OCI-LY7 (cell line): ENCODE data around the gene BLNK. TPM values are rescaled to one million over a fixed set of nuclear protein-coding genes. Genes with fewer than 3 reads are reported as not detected.

Experiments
- BruUV-seq: library from RNA; stranded (reverse); fragments of 400-500 nt; replicated peaks from 2 replicates; lab custom pipeline; 2021; lab: Mats Ljungman, UMichigan
- CTCF ChIA-PET: fragments of 300-600 bp; sonication (Branson Sonifier 250); formaldehyde crosslinking; loops from one replicate; lab custom pipeline; 2022; ENCODE audit warnings: antibody characterized with exemption; ENCODE audit not compliant: unreplicated experiment; lab: Charles Lee
- POLR2A ChIA-PET: fragments of 300-600 bp; sonication (Branson Sonifier 250); formaldehyde crosslinking; loops from one replicate; lab custom pipeline; 2022; ENCODE audit warnings: antibody characterized with exemption; lab: Charles Lee
- DNase-seq: peaks from one replicate; pipeline ENCODE4 v3.0.0-alpha.2; 2015; ENCODE audit warnings: low spot score
- H2AFZ ChIP-seq: fragments of 200-600 bp; sonication (generic), shearing (Covaris generic); 2 replicates; pipeline ENCODE4 v1.6.1; 2014; ENCODE audit warnings: mild to moderate bottlenecking, antibody characterized with exemption, low read length, moderate library complexity
- H3K27ac ChIP-seq: fragments of 200-600 bp; sonication (generic); 2 replicates; pipeline ENCODE4 v1.5.1; 2014; ENCODE audit warnings: mixed run types, low read depth, mild to moderate bottlenecking, moderate library complexity, low read length, inconsistent platforms; ENCODE audit not compliant: poor library complexity, severe bottlenecking
- H3K36me3 ChIP-seq: fragments of 200-600 bp; sonication (generic); 2 replicates; pipeline ENCODE4 v1.6.1; 2014; ENCODE audit warnings: mild to moderate bottlenecking, antibody characterized with exemption, low read length, moderate library complexity, mixed read lengths; ENCODE audit not compliant: insufficient read depth
- H3K4me1 ChIP-seq: fragments of 200-600 bp; sonication (generic); 2 replicates; pipeline ENCODE4 v1.5.1; 2014; ENCODE audit warnings: mild to moderate bottlenecking, low read length; ENCODE audit not compliant: insufficient read depth, poor library complexity, severe bottlenecking
- H3K4me2 ChIP-seq: fragments of 200-600 bp; sonication (generic); 2 replicates; pipeline ENCODE4 v1.6.1; 2014; ENCODE audit warnings: mild to moderate bottlenecking, low read length
- H3K4me3 ChIP-seq: fragments of 200-600 bp; sonication (generic); 2 replicates; pipeline ENCODE4 v1.5.1; 2014; ENCODE audit warnings: mild to moderate bottlenecking, low read depth, low read length; ENCODE audit not compliant: poor library complexity, severe bottlenecking
- H3K79me2 ChIP-seq: fragments of 200-600 bp; sonication (generic); 2 replicates; pipeline ENCODE4 v1.6.1; 2016; ENCODE audit warnings: low read depth, mild to moderate bottlenecking, low read length, moderate library complexity, mixed read lengths; ENCODE audit not compliant: insufficient read depth
- H3K9me2 ChIP-seq: fragments of 200-600 bp; sonication (generic); 2 replicates; pipeline ENCODE4 v1.6.1; 2016; ENCODE audit warnings: mild to moderate bottlenecking, low read length, mixed read lengths; ENCODE audit not compliant: insufficient read depth
- H3K9me3 ChIP-seq: fragments of 200-600 bp; sonication (generic); 2 replicates; pipeline ENCODE4 v1.6.1; 2014; ENCODE audit warnings: mild to moderate bottlenecking, mixed run types, low read length, mixed read lengths
- H4K20me1 ChIP-seq: fragments of 200-600 bp; sonication (generic); 2 replicates; pipeline ENCODE4 v1.6.1; 2014; ENCODE audit warnings: mild to moderate bottlenecking, antibody characterized with exemption, low read length, moderate library complexity, mixed read lengths; ENCODE audit not compliant: insufficient read depth
- EZH2phosphoT487 ChIP-seq: fragments of 200-600 bp; sonication (generic); IDR thresholded peaks from 2 replicates; pipeline ENCODE4 v1.6.1; 2018; ENCODE audit warnings: low read depth, borderline replicate concordance, mild to moderate bottlenecking, mixed run types, antibody characterized with exemption, low read length, moderate library complexity, mixed read lengths
- intact Hi-C: fragments of 100-400 bp; cut with micrococcal nuclease; formaldehyde crosslinking; loops from one replicate; pipeline ENCODE4 v1.10.0; 2022; ENCODE audit not compliant: unreplicated experiment
- total RNA-seq, 2 experiments: library from RNA; depleted of rRNA in 1 of 2; stranded (reverse); fragments of >200 nt in 1 of 2; shearing (Covaris generic) in 1 of 2; gene quantifications; 2 replicates each; pipeline ENCODE4 v1.2.3, GENCODE V29; 2014 to 2022
- TF ChIP-seq, protein P1 (sequence below): fragments of 200-600 bp; sonication (generic); conservative IDR thresholded peaks from 2 replicates; pipeline ENCODE4 v1.5.1; 2014; ENCODE audit warnings: mild to moderate bottlenecking, antibody characterized with exemption, low read length, moderate library complexity, mixed read lengths

BLNK gene
- total RNA-seq, 2 experiments from 2014 or later, result 113 to 201 TPM

- POLR2A ChIA-PET, result interaction anchor here (0.6 to 2.4 kb wide), 8 partner anchors 9 to 46 kb away, joined by 3 to 7 read pairs (median 4); partner anchors contain the start of gene BLNK
- TF ChIP-seq EZH2phosphoT487, result no peak
- TF ChIP-seq, protein P1, sequence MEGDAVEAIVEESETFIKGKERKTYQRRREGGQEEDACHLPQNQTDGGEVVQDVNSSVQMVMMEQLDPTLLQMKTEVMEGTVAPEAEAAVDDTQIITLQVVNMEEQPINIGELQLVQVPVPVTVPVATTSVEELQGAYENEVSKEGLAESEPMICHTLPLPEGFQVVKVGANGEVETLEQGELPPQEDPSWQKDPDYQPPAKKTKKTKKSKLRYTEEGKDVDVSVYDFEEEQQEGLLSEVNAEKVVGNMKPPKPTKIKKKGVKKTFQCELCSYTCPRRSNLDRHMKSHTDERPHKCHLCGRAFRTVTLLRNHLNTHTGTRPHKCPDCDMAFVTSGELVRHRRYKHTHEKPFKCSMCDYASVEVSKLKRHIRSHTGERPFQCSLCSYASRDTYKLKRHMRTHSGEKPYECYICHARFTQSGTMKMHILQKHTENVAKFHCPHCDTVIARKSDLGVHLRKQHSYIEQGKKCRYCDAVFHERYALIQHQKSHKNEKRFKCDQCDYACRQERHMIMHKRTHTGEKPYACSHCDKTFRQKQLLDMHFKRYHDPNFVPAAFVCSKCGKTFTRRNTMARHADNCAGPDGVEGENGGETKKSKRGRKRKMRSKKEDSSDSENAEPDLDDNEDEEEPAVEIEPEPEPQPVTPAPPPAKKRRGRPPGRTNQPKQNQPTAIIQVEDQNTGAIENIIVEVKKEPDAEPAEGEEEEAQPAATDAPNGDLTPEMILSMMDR, result no peak
- CTCF ChIA-PET, result no interaction called here
- Histone ChIP-seq H3K4me1 (peaks cover 70% of the 10 kb centered on the region), H3K4me3 (no peak overlapping the region), H3K4me2 (no peak overlapping the region), H2AFZ (no peak overlapping the region), H3K27ac (peak overlapping the region; percentile 2), H3K79me2 (peaks cover 98% of the 10 kb centered on the region), H4K20me1 (peaks cover 7% of the 10 kb centered on the region; the same call in 1 of the 2 replicates), H3K9me3 (no peaks in the 10 kb centered on the region), H3K36me3 (peaks cover 89% of the 10 kb centered on the region), H3K9me2 (no peaks in the 10 kb centered on the region)
- intact Hi-C loops, result no loop called here
- DNase-seq, result no peak
- no TSS peak for BruUV-seq
These were observed 15.6 kb downstream of the BLNK start for GRCh38 chr10:96255549-96256333.

DNA sequence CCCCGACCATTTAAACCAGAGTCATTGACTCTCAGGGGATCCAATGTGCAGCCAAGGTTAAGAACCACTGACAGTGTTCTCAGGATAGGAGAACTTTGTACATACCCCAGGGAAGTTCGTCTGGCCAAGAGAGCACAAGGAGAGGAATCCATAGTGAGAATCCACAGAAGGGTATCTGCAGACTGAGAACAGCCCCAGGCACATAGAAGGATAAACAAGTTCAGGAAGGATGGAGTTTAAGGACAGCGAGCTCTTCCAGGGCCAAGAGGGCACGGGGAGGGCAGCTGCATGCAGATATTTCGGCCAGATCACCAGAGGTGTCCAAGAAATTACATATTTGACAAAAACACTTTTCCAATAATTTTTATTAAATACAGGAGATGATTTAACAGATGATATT lies 16.4 kb downstream of the BLNK start:
- no peak overlapping the region for H3K4me3 ChIP-seq
- TF ChIP-seq, protein P1, result no peak
- no peak for TF ChIP-seq EZH2phosphoT487
- DNase-seq, result no peak
- H3K79me2 ChIP-seq, result peaks cover 98% of the 10 kb centered on the region
- no peaks in the 10 kb centered on the region for H3K9me3 ChIP-seq
- H3K36me3 ChIP-seq, result peaks cover 88% of the 10 kb centered on the region
- ChIA-PET POLR2A (interaction anchor here (1.1 to 2.4 kb wide), 5 partner anchors 9 to 16 kb away, joined by 3 to 7 read pairs (median 5); partner anchors contain the start of gene BLNK), CTCF (interaction anchor here (0.6 kb wide), 1 partner anchor 39 kb away, joined by 3 read pairs; no protein-coding TSS in a partner anchor)
- peak overlapping the region; percentile 2 for H3K27ac ChIP-seq
- H3K4me1 ChIP-seq, result peaks cover 68% of the 10 kb centered on the region
- peaks cover 7% of the 10 kb centered on the region; the same call in 1 of the 2 replicates for H4K20me1 ChIP-seq
- H2AFZ ChIP-seq, result no peak overlapping the region
- H3K9me2 ChIP-seq, result no peaks in the 10 kb centered on the region
- no TSS peak for BruUV-seq
- no peak overlapping the region for H3K4me2 ChIP-seq
- intact Hi-C loops, result no loop called here

- TF ChIP-seq, protein P1, result no peak
- no peak for TF ChIP-seq EZH2phosphoT487
These were observed 18.6 kb downstream of the BLNK start for GRCh38 chr10:96252730-96253129.

More at GRCh38 chr10:96252730-96253129, 18.6 kb downstream of the BLNK start:
- no TSS peak for BruUV-seq
- no peaks in the 10 kb centered on the region for H3K9me2 ChIP-seq
- peak overlapping the region; percentile 14 for H3K27ac ChIP-seq
- peaks cover 52% of the 10 kb centered on the region for H3K4me1 ChIP-seq
- H3K79me2 ChIP-seq, result peaks cover 98% of the 10 kb centered on the region
- H4K20me1 ChIP-seq, result no peaks in the 10 kb centered on the region
- ChIA-PET POLR2A (no interaction called here), CTCF (no interaction called here)
- H3K9me3 ChIP-seq, result peaks cover 13% of the 10 kb centered on the region; the same call in 1 of the 2 replicates
- DNase-seq, result no peak
- no peak overlapping the region for H3K4me2 ChIP-seq
- no peak overlapping the region for H3K4me3 ChIP-seq
- H2AFZ ChIP-seq, result no peak overlapping the region
- intact Hi-C loops, result no loop called here
- H3K36me3 ChIP-seq, result peaks cover 88% of the 10 kb centered on the region
